ENCODE results near the gene PTPN1.
A peak's percentile ranks its signal among the peaks of the same experiment; 100 is the strongest.

The PTPN1 gene

GRCh38 chr20:50491168-50491567 lies 19.0 kb upstream of the PTPN1 start:
- H3K27me3 ChIP-seq (ENCODE audit: insufficient read depth, poor library complexity, severe bottlenecking), result no peaks in the 10 kb centered on the region
- H3K27ac ChIP-seq (ENCODE audit: poor library complexity, severe bottlenecking), result peak overlapping the region; percentile 95
- TF ChIP-seq, protein P1, sequence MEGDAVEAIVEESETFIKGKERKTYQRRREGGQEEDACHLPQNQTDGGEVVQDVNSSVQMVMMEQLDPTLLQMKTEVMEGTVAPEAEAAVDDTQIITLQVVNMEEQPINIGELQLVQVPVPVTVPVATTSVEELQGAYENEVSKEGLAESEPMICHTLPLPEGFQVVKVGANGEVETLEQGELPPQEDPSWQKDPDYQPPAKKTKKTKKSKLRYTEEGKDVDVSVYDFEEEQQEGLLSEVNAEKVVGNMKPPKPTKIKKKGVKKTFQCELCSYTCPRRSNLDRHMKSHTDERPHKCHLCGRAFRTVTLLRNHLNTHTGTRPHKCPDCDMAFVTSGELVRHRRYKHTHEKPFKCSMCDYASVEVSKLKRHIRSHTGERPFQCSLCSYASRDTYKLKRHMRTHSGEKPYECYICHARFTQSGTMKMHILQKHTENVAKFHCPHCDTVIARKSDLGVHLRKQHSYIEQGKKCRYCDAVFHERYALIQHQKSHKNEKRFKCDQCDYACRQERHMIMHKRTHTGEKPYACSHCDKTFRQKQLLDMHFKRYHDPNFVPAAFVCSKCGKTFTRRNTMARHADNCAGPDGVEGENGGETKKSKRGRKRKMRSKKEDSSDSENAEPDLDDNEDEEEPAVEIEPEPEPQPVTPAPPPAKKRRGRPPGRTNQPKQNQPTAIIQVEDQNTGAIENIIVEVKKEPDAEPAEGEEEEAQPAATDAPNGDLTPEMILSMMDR (IDR thresholded peaks at IDR 0.05; ENCODE audit: poor library complexity, severe bottlenecking), result no peak
- no peaks in the 10 kb centered on the region for H3K36me3 ChIP-seq (ENCODE audit: low read depth)
- H3K9me3 ChIP-seq (ENCODE audit: severe bottlenecking), result no peaks in the 10 kb centered on the region
- DNase-seq (ENCODE audit: low spot score), result no peak
- H3K4me3 ChIP-seq (ENCODE audit: severe bottlenecking), result no peak overlapping the region
- ATAC-seq (ENCODE audit: low read depth), result no peak
- peaks cover 39% of the 10 kb centered on the region for H3K4me1 ChIP-seq (ENCODE audit: insufficient read depth, poor library complexity, severe bottlenecking)

- Histone ChIP-seq H3K36me3 (ENCODE audit: low read depth) (no peaks in the 10 kb centered on the region), H3K27ac (ENCODE audit: poor library complexity, severe bottlenecking) (peak overlapping the region; percentile 95), H3K9me3 (ENCODE audit: severe bottlenecking) (no peaks in the 10 kb centered on the region), H3K27me3 (ENCODE audit: insufficient read depth, poor library complexity, severe bottlenecking) (no peaks in the 10 kb centered on the region), H3K4me1 (ENCODE audit: insufficient read depth, poor library complexity, severe bottlenecking) (peaks cover 48% of the 10 kb centered on the region), H3K4me3 (ENCODE audit: severe bottlenecking) (no peak overlapping the region)
- ATAC-seq (ENCODE audit: low read depth) (peak; percentile 53), DNase-seq (ENCODE audit: low spot score) (peak; percentile 97)
- TF ChIP-seq, protein P1 (IDR thresholded peaks at IDR 0.05; ENCODE audit: poor library complexity, severe bottlenecking), result no peak
Observed at GRCh38 chr20:50491926-50492634, 18.1 kb upstream of the PTPN1 start.

DNA sequence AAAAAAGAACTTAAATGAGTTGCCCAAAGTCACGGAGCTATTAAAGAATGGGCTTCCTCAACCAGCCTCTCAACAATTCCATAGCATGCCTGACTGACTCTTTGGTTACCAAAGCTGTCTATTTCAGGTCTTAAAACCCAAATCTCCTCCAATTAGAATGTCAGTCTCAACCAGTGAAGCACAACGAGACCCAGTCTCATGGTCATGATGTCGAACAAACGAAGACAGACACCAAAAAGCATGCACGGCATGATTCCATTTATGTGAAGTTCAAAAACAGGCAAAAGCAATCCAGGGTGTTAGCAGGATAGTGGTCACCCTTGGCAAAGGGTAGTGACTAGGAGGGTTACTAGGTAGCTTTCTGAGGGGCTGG lies 16.3 kb upstream of the PTPN1 start:
- Histone ChIP-seq H3K9me3 (ENCODE audit: severe bottlenecking) (no peaks in the 10 kb centered on the region), H3K36me3 (ENCODE audit: low read depth) (no peaks in the 10 kb centered on the region), H3K4me3 (ENCODE audit: severe bottlenecking) (no peak overlapping the region), H3K27me3 (ENCODE audit: insufficient read depth, poor library complexity, severe bottlenecking) (no peaks in the 10 kb centered on the region), H3K27ac (ENCODE audit: poor library complexity, severe bottlenecking) (peak overlapping the region; percentile 95), H3K4me1 (ENCODE audit: insufficient read depth, poor library complexity, severe bottlenecking) (peaks cover 64% of the 10 kb centered on the region)
- ATAC-seq (ENCODE audit: low read depth) (no peak), DNase-seq (ENCODE audit: low spot score) (no peak)
- TF ChIP-seq, protein P1 (IDR thresholded peaks at IDR 0.05; ENCODE audit: poor library complexity, severe bottlenecking), result no peak

- DNase-seq (ENCODE audit: low spot score) (peak; percentile 61), ATAC-seq (ENCODE audit: low read depth) (no peak)
- Histone ChIP-seq H3K4me1 (ENCODE audit: insufficient read depth, poor library complexity, severe bottlenecking) (peaks cover 64% of the 10 kb centered on the region), H3K4me3 (ENCODE audit: severe bottlenecking) (no peak overlapping the region), H3K9me3 (ENCODE audit: severe bottlenecking) (no peaks in the 10 kb centered on the region), H3K27ac (ENCODE audit: poor library complexity, severe bottlenecking) (peak overlapping the region; percentile 95), H3K27me3 (ENCODE audit: insufficient read depth, poor library complexity, severe bottlenecking) (no peaks in the 10 kb centered on the region), H3K36me3 (ENCODE audit: low read depth) (no peaks in the 10 kb centered on the region)
- TF ChIP-seq, protein P1 (IDR thresholded peaks at IDR 0.05; ENCODE audit: poor library complexity, severe bottlenecking), result no peak
Observed at GRCh38 chr20:50494428-50494827, 15.8 kb upstream of the PTPN1 start.

DNA sequence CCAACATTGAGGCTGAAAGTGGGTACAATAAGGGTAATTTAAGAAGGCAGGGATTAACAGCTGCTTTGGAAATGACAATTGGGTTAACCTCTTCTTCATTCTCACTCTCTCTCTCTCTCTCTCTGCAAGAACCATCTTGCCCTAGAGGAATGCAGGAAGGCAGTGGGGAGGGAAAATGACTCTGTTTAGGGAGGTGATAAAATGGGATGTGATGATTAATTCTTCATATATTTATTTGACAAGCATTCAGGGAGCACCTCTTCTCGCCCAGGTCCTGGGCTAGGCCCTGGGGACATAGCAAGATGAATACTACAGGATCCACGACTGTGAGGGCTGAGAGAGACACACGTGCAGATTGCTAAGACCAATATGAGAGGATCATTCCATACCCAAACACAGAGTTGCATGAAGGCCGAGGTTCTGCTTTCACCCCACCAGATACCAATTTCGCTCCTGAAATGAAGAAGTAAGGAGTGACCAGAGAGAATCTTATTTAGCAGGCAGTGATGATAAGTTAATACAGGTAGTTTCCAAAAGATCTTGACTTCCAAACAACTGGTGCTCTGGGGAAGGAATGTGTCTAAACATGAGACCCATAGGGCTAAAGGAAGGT lies 13.3 kb upstream of the PTPN1 start:
- Histone ChIP-seq H3K27ac (ENCODE audit: poor library complexity, severe bottlenecking) (peak overlapping the region; percentile 95), H3K9me3 (ENCODE audit: severe bottlenecking) (no peaks in the 10 kb centered on the region), H3K4me1 (ENCODE audit: insufficient read depth, poor library complexity, severe bottlenecking) (peaks cover 57% of the 10 kb centered on the region), H3K36me3 (ENCODE audit: low read depth) (no peaks in the 10 kb centered on the region), H3K4me3 (ENCODE audit: severe bottlenecking) (no peak overlapping the region), H3K27me3 (ENCODE audit: insufficient read depth, poor library complexity, severe bottlenecking) (no peaks in the 10 kb centered on the region)
- DNase-seq (ENCODE audit: low spot score) (peak; percentile 96), ATAC-seq (ENCODE audit: low read depth) (peak; percentile 72)
- TF ChIP-seq, protein P1 (IDR thresholded peaks at IDR 0.05; ENCODE audit: poor library complexity, severe bottlenecking), result no peak

Measured in RWPE2 (cell line).